Hepatocyte (in vitro differentiated cells): ENCODE measurements around the gene SNX21.

ENCODE experiments used
- CTCF ChIP-seq: fragments of 200-600 bp; sonication (generic); IDR thresholded peaks from 2 replicates; pipeline ENCODE4 v1.5.1; 2016; ENCODE audit warnings: antibody characterized with exemption, mild to moderate bottlenecking; ENCODE audit not compliant: poor library complexity
- EZH2phosphoT487 ChIP-seq: fragments of 200-600 bp; sonication (generic); IDR thresholded peaks from one replicate; pipeline ENCODE4 v1.6.1; 2018; ENCODE audit warnings: antibody characterized with exemption, mild to moderate bottlenecking, low read depth, moderate library complexity; ENCODE audit not compliant: unreplicated experiment, severe bottlenecking

GRCh38 chr20:45860560-45861220 lies 27.1 kb downstream of the SNX21 start:
- no peak for TF ChIP-seq CTCF
- TF ChIP-seq EZH2phosphoT487 = no peak
